GM18502 (cell line): Measurements from ENCODE around the gene RING1.

ENCODE experiments used
- ATAC-seq: cut with Tn5 transposase; IDR thresholded peaks from one replicate; pipeline ENCODE4 v1.9.1; 2021; ENCODE audit warnings: mild to moderate bottlenecking; ENCODE audit not compliant: unreplicated experiment, poor library complexity

Gene RING1

GRCh38 chr6:33237741-33238140 lies 29.4 kb downstream of the RING1 start:
- no peak for ATAC-seq

- ATAC-seq, result no peak
These were observed 33.7 kb downstream of the RING1 start for GRCh38 chr6:33241968-33242367.

GRCh38 chr6:33243476-33243875 lies 35.2 kb downstream of the RING1 start:
- no peak for ATAC-seq

GRCh38 chr6:33247977-33248642 lies 39.8 kb downstream of the RING1 start:
- peak; percentile 38 for ATAC-seq

- peak; percentile 13 for ATAC-seq
These were observed 40.3 kb downstream of the RING1 start for GRCh38 chr6:33248643-33248931.

- ATAC-seq, result peak; percentile 90
These were observed 40.8 kb downstream of the RING1 start for GRCh38 chr6:33248932-33249731.

- peak; percentile 6 for ATAC-seq
These were observed 41.7 kb downstream of the RING1 start for GRCh38 chr6:33249732-33250630.

- ATAC-seq, result no peak
These were observed 42.4 kb downstream of the RING1 start for GRCh38 chr6:33250731-33251130.

- ATAC-seq, result no peak
These were observed 43.2 kb downstream of the RING1 start for GRCh38 chr6:33251395-33252012.

- ATAC-seq, result no peak
These were observed 44.5 kb downstream of the RING1 start for GRCh38 chr6:33252759-33253158.

- no peak for ATAC-seq
These were observed 46.3 kb downstream of the RING1 start for GRCh38 chr6:33254591-33254990.

GRCh38 chr6:33259032-33259431 lies 50.7 kb downstream of the RING1 start:
- ATAC-seq, result no peak
